ENCODE results near the gene POMGNT1.
A peak's percentile ranks its signal among the peaks of the same experiment; 100 is the strongest.

The POMGNT1 gene

DNA sequence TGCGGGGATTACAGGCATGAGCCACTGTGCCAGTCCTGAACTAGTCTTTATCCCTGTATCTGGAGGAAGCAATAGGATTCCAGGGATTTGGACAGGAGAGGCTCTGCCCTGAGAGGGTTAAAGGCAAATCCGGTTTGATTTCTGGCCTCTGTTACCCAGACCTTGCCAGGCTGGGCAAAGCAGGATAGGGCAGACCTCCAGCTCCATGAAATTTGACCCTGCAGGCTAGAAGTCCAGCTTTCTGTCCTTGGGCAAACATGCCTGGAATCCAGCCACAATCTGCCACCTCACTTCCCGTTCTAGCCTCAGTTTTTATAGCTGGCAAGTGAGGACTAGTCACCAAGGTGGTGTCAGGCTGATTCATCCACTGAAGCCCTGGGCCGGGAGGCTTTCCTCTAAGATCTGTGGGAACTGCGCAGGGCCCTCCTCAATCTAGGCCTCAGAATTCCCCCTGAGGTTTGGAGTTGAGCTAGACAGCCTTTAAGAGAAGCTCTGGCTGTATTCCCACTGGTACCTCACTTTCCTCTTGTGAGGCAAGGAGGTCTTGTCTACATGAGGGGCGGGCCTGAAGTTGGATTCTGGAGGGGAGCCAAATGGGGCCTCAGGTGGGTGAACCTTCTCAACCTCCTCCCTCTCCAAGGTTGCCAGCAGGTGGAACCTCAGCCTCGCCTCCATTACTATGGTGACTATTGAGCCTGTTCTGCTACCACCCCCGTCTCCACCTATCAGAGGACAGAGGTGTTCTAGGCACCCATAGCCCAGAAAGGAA lies 15.0 kb downstream of the POMGNT1 start:
- DNase-seq (ENCODE audit: low read depth in 2 of 2), result no peak

DNA sequence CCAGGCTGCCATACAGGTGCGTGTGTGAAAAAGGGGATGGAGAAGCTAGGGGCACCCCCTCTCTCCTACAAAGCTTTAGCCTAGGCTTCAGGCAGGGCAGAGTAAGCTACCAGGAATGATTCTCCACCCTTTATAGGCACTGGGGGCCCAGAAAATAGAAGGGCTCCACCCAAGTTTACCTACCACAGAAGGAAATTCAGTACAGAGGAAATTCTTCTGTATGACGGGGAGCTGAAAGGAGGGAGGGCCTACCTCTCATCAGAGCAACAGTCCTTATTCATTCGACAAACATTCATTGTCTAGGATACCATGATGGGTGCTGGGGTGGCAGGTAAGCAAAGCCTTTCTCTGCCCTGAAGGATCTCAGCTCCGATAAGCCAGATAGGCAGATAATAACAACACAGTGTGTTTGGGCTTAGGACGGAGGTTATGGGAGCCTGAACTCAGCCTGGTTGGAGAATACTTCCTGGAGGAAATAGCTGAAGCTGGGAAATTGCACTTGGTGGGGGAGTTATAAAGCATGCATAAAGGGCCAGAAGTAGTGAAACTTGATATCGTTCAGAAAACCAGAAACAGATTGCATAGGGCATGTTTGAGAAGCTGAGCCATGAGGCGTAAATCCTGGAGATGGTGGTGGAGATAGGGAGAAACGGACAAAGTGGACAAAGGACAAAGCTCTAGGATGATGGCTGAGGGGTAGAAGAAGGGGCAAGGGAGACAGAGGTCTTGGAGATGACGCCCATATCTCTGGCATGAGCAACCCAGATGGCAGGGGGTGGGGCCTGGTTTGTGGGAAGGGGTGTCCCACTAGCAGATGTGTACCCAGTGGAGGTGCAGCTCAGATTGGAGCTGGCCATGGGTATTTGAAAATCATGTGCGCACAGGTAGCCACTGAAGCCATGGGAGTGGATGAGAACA lies 16.6 kb downstream of the POMGNT1 start:
- DNase-seq (ENCODE audit: low read depth in 2 of 2), result no peak

DNA sequence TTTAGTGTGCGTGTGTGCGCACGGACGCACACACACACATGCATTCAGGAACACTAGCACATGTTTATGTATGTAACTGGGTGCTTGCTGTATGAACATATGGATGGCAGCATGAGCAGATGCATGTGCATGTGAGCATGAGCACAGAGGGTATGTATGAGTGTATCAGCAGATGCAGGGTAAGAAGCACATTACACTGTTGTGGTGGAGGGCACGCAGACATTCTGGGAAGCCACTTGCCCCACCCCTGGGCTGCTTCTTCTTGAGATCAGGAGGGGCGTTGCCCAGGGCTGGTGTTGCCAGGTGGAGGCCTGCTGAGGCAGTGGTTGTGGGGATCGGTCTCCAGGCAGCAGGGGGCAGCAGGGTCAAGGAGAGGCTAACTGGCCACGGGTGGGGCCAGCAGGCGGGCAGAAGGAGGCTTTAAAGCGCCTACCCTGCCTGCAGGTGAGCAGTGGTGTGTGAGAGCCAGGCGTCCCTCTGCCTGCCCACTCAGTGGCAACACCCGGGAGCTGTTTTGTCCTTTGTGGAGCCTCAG lies 18.1 kb downstream of the POMGNT1 start:
- DNase-seq (ENCODE audit: low read depth in 2 of 2), result no peak

DNA sequence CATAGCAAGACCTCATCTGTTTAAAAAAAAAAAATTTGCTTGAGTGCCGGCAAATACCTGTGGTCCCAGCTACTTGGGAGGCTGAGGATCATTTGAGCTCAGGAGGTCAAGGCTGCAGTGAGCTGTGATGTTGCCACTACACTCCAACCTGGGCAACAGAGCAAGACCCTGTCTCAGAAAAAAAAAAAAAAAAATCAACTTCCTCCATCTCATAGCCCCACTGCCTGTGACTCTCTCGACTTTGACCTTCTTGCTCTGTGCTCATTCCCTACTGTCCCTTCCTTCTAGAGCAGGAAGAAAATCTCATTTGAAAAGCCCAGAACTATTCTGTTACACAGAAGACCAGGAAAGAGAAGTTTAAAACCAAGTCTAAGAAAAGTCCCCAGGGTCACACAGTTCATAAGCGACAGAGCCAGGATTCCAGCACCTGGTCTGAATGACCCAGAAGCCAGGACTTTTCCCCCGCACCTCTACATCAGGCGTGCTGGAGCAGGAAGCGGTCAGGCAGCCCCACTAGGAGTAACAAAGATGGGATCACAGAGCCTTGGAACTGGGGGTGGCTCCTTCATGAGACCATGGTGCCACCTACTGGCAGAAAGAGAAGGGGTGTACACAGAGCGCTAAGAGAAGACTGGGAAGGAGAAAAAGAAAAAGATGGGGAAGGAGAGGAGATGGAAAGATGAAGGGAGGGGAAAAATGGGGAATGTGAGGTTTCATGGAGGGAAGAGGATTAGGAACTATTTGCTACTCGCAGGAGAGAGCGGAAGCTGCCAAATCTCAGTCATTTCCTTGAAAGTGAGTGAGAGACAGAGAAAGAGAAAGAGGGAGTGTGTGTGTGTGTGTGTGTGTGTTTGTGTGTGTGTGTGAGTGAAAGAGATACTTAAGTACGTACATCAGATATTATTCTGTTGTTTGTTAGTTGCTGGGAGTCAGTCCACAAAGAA lies 18.8 kb downstream of the POMGNT1 start:
- DNase-seq (ENCODE audit: low read depth in 2 of 2), result peak; percentile 38 to 50

DNA sequence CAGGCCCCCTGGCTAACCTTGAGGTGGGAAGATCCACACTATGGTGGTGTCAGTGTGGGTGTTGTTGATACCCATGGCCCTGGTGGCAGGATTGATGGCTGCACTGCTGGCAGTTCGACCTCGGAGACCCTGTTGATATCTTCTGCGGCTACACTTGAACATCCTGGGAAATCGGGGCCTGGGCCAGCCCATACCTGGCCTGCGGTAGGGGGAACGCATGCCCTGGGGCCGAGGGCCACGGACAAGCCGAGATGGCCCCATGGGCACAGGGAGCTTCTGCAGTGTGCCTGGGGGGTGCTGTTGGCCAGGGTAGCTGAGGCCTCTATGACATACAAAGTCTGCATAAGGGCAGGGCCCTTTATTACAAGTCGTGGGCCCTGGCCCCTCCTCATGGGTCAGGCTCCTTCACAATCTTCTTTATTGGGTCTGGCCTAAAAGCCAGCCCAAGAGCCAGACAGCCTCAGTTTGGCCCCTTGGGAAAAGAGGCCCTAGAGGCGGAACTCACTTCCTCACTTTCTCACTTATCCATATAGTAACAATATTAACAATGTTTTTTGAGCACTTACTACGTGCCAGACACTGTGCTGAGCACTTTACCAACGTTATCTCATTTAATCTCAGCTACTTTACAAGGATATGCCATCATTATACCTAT lies 21.9 kb downstream of the POMGNT1 start, which contains the start of gene P3R3URF:
Gene P3R3URF (minus strand): TSS at position 278 of the 655 bp plus-strand sequence. CDS start 17 bp downstream, at position 261.
- DNase-seq (ENCODE audit: low read depth in 2 of 2), result no peak

DNA sequence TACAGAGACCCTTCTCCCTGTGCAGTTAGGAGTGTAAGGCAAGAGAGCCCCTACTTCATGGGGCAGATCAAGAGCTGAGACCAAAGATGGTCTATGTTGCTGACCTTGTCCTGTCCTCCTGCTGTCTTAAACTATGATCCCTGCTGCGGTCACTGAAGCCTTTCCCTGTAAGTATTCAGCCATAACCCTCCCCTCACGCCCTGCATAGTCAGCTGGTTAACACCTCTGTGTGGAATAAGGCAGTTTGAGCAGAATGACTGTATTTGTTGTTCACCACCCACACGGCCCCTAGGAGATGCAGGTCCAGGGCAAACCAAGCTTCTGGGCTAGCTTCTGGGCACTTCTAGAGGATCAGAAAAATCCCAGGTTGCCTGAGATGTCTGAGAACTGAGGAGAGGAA lies 23.0 kb downstream of the POMGNT1 start:
- DNase-seq (ENCODE audit: low read depth in 2 of 2), result no peak

DNA sequence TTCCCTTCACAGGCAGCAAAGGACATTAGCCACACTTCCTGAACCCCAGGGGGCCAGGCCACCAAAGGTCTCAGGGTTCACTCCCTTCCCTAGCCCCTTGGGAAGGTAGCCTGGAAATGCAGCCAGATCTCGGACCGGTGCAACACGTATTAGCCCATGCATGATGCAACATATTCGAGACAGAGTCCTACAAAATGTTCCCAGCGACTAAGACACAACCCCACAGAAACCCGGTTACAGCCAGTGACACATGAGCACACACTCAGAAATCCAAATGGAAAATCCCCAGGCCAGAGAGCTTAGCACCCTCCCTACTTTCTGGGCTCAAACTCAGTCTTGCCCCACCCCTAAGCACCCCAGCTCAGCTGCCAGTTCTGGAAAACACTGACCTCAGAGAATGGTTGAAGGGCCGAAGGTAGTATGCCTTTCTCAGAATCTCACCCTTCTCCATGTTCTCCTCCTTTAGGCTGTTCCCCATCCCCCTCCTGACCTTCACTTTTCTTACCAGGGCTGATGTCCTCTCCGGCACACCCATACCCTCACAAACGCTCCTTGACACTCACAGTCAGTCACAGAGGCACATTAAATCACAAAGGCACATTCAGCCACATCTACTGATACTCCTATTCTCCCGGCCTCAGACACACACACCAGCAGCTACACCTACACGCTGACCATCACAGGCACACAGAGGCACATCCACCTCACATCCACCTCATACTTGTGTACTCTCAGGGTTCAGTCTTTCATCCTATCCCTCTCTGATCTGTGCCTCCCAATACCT lies 23.6 kb downstream of the POMGNT1 start, which contains the start of gene TSPAN1:
Gene TSPAN1 (plus strand): TSS at position 640 of the 784 bp plus-strand sequence. CDS start 6,021 bp downstream, outside the sequence.
- DNase-seq (ENCODE audit: low read depth in 2 of 2), result no peak

DNA sequence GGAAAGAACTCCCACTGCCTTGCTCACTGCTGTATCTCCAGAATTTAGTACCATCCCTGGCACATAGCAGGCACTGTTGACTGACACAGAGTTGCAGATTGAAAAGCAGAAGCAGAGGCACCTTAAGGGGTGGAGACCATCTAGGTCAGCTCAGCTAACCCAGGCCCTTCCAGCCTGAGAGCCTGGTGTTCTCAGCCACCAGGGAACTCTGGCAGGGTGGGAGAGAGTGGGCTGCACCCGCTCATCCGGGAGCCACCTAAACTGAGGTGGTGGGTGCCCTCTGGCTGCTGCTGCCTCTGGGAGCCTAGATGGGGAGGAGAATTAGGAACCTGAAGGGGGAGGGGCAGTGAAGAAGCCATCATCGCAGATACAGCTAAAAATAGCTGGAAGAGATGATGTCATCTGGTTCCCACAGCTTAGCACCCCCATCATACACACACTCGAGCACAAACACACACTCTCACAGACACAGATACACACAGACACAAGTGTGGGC lies 24.8 kb downstream of the POMGNT1 start:
- no peak for DNase-seq (ENCODE audit: low read depth in 2 of 2)

DNA sequence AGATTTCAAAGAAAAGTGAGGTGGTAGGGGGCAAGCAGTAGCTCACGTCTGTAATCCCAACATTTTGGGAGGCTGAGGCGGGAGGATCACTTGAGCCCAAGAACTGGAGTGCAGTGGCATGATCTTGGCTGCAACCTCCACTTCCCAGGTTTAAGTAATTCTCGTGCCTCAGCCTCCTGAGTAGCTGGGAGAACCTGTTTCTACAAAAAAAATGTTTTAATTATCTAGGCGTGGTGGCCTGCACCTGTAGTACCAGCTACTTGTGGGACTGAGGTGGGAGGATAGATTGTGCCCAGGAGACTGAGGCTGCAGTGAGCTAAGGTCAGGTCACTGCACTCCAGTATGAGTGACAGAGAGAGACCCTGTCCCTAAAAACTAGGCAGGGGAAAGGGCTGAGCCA lies 25.9 kb downstream of the POMGNT1 start:
- no peak for DNase-seq (ENCODE audit: low read depth in 2 of 2)

DNA sequence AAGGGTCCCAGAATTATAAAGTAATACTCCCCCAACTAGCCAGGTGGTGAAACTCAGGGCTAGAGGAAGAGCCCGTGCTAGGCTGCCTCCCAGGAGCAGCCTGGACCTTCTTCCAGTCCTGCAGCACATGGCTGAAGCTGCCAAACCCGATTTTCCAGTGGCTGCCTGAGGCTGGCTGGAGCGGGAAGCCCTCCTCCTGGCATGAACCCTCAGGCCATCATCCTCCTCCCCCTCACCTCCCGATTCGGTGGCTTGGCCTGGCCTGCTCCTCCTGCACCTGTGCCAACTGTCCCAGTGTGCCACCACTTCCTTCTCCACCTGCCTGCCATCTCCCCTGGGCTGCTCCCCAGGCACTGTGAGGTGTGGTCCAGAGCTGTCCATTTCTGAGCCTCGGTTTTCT lies 26.4 kb downstream of the POMGNT1 start:
- DNase-seq (ENCODE audit: low read depth in 2 of 2), result no peak

DNA sequence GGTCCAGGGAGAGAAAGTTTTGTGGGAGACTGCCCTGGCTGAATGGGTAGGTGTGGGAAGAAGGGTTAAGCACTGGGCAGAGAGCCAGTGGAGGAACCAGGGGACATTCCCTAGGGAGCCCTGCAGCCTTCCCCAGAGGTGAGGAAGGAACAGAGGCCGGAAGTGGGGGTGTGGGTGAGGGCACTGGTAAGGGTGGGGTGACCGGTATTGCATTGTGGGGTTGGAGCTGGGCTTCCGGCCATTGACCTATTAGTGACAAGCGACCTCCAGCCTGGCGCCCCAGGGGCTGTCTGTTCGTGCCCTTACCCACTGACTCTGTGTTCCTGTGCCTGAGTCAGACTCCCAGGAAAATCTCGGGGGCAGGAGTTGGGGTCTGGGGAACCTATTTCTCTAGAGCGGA lies 26.9 kb downstream of the POMGNT1 start:
- DNase-seq (ENCODE audit: low read depth in 2 of 2), result no peak

DNA sequence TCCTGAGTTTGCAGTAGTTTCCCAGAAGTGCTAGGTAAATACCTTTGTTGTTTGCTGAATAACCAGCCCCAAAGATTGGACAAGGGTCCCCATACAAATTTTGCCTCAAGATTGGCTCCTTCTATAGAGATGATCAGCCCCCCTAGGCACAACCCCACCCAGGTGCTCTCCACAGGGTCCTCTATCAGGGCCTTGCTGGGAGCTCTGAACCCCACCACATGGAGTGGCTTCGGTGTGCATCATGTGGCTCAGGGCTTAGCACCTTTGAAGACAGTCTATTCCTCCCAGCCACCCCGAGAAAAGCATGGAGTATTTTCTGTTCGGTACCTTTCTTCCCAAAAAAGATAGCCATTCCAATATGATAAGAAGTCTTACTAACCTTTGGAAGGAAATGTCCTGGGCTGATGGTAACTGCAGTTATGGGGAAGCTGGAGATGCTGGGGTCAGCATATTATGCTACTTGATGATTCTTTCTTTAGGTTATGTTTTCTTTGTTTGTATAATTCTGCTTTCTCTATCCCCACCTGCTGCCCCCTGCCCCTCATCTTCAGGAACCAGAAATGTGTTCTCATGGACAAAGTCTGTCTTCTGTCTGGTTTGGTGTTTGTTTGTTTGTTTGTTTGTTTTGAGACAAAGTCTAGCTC lies 28.3 kb downstream of the POMGNT1 start:
- DNase-seq (ENCODE audit: low read depth in 2 of 2), result no peak

DNA sequence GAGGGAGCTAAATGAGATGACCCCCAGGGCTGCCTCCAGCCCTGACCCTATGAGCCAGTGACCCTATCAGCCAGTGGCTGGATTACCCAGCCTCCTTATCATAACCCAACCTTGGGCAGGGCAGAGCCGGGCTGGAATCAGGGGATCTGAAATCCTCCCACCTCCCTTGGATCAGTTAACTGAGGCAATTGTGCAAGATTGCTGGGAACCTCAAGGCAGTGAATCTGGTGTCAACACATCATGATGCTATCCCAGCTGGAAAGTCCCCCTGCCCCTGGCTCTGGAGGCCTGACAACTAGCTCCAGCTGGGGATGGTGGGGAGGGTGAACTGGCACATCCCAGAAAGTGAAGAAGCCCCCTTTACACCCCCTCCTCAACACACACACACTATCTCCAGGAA lies 29.8 kb downstream of the POMGNT1 start:
- no peak for DNase-seq (ENCODE audit: low read depth in 2 of 2)

DNA sequence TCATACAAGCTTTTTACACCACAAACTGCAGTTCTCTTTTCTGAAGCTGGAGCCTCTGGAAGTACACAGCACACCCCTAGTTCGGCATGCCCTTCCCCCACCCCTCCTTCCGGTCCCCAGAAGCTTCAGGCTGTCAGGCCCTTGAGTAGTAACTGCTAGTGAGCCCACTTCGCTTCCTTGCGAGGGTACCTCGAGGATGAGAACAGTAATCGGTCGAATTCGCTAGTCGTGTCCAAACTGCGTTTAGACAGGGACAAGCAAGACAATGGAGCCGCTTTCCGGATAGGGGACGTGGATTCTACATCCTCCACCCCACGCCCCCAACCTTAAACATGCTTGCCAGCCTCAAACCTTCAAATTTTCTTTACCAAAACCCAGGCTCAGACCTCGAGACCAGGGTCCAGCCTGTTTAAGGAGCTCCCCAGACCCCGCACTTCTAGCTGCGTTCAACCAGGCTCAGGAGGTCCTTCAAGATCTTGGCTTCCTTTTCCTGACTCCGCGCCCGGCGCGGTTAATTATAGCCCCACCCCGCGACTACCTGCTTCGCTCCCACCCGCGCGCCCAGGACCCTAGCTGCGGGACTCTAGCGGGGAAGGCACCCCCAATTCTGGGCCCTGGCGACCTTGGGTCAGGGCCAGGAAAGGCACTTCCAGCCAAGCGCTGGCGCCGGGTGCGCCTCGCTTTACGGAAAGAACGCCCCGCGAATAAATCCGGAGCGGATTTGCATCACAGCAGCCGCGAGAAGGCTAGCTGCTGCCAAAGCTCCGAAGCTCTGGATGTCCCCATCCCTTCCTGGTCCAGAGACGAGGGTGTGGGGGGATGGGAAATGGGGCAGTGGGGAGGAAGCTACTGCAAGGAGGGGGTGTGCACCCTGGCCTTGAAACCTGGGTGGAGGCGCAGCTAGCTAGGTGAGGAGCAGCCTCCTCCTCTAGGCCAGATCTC lies 31.4 kb downstream of the POMGNT1 start:
- peak in 1 of 2 donors; percentile 30 for DNase-seq (ENCODE audit: low read depth in 2 of 2)

DNA sequence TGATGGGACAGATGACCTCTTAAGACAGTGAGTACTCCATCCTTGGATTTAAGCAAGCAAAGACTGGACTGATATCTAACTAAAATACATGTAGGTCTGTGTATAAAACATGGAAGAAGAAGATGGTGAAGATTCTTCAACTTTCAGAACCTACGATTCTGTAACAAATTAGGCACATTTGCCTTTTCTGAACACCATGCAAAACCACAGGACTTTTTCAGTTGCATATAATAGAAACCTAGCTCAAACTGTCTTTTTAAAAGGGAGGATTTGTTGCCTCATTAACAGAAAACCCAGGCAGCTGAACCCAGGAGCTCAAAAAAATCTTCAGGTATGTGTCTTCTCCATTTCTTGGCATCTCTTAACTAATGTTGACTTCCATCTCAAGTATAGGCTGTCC lies 38.0 kb downstream of the POMGNT1 start:
- DNase-seq (ENCODE audit: low read depth in 2 of 2), result no peak

DNA sequence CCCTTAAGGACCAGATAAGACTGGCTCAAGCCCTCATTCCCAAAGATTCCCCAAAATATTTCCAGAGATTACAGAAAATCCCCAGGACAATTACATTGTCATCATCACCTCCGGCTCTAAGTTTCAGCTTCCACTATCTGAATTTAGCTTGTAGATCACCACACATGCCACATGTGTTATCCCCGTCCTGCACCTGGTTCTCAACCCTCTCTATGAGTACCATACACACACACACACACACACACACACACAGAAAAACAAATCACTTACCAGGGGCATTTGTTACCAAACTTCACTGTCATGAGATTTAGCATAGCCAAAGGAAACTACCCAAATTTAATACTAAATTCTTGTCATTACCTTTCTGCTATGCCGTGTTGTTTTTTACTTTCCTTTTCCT lies 38.7 kb downstream of the POMGNT1 start:
- DNase-seq (ENCODE audit: low read depth in 2 of 2), result no peak

DNA sequence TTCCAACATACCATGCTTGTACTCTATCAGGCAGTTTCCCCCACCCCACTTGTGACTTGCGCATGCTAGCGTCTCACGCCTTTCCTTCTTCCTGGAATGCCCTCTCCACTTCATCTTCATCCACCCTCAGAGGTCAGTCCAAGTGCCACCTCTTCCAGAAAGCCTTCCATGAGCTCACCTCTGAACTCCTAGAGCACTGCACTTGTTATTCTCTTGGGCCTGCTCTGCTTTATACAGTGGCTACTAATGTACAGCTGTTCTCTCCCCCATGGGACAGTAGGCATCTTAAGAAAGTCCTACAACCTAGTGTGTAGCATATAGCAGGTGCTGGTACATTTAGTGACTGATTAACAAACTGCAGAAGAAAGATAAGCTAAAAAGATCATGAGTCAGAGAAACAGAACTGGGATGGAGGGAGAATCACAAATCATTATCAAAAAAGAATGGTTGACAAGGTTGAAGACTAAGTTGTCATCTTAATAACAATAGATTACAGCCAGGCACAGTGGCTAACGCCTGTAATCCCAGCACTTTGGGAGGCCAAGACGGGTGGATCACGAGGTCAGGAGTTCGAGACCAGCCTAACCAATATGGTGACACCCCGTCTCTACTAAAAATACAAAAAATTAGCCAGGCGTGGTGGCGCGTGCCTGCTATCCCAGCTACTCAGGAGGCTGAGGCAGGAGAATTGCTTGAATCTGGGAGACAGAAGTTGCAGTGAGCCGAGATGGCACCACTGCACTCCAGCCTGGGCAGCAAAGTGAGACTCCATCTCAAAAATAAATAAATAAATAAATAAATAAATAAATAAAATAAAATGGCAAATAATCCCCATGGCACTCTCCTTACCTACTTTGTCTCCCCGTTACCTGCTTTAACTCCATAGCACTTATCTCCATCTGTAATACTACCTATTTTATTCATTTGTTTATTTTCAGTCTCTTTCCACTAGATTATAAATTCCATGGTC lies 39.6 kb downstream of the POMGNT1 start:
- DNase-seq (ENCODE audit: low read depth in 2 of 2), result no peak
